ENCODE results near the gene PTPA. TPM values are rescaled to one million over a fixed set of nuclear protein-coding genes. Genes with fewer than 3 reads are reported as not detected.

The PTPA gene
- total RNA-seq, 1 experiment from 2014 or later, result 182 TPM

GRCh38 chr9:129146441-129146941, 35.3 kb downstream of the PTPA start:
- no peak for TF ChIP-seq EZH2 (IDR thresholded peaks at IDR 0.05; ENCODE audit: low read depth)
- TF ChIP-seq CTCF (conservative IDR thresholded peaks at IDR 0.05), result no peak
- Histone ChIP-seq H3K79me2 (ENCODE audit: low read depth) (peaks cover 11% of the 10 kb centered on the region), H3K4me3 (no peak overlapping the region), H3F3A (ENCODE audit: insufficient read depth, low read depth) (peaks cover 27% of the 10 kb centered on the region; the same call in 1 of the 2 replicates), H3K27me3 (ENCODE audit: insufficient read depth, low read depth) (no peaks in the 10 kb centered on the region), H3K4me2 (no peak overlapping the region), H2AFZ (no peak overlapping the region), H3K9me2 (ENCODE audit: insufficient read depth) (no peaks in the 10 kb centered on the region), H3K27ac (peak overlapping the region; percentile 33), H3K36me3 (ENCODE audit: low read depth) (0 out of 2 replicates have a peak, but pooled peaks cover 5% of the 10 kb centered on the region), H4K20me1 (ENCODE audit: insufficient read depth) (no peaks in the 10 kb centered on the region), H3K9me3 (ENCODE audit: insufficient read depth, low read depth) (no peaks in the 10 kb centered on the region), H3K4me1 (replicated peaks; ENCODE audit: insufficient read depth) (peaks cover 32% of the 10 kb centered on the region)
- intact Hi-C loops (cut with micrococcal nuclease; ENCODE audit: unreplicated experiment), result no loop called here
- POLR2A ChIA-PET (ENCODE audit: unreplicated experiment), result interaction anchor here (0.6 to 1.1 kb wide), 3 partner anchors 234 to 479 kb away, joined by 3 to 9 read pairs (median 3); no protein-coding TSS in a partner anchor
- no TSS peak for BruUV-seq (replicated peaks)
- DNase-seq, result peak in 1 of 2 experiments; percentile 39
- CTCF ChIA-PET, result interaction anchor here (0.6 to 0.9 kb wide), 2 partner anchors 20 to 129 kb away, joined by 3 to 5 read pairs; no protein-coding TSS in a partner anchor

- peaks cover 14% of the 10 kb centered on the region for H3K4me1 ChIP-seq (replicated peaks; ENCODE audit: insufficient read depth)
- H3F3A ChIP-seq (ENCODE audit: insufficient read depth, low read depth), result peaks cover 18% of the 10 kb centered on the region; the same call in 1 of the 2 replicates
- no peaks in the 10 kb centered on the region for H3K9me3 ChIP-seq (ENCODE audit: insufficient read depth, low read depth)
- H3K4me2 ChIP-seq, result no peak overlapping the region
- no TSS peak for BruUV-seq (replicated peaks)
- no peak overlapping the region for H2AFZ ChIP-seq
- H3K36me3 ChIP-seq (ENCODE audit: low read depth), result no peaks in the 10 kb centered on the region
- no peak for DNase-seq
- H3K79me2 ChIP-seq (ENCODE audit: low read depth), result no peaks in the 10 kb centered on the region
- intact Hi-C loops (cut with micrococcal nuclease; ENCODE audit: unreplicated experiment), result no loop called here
- POLR2A ChIA-PET (ENCODE audit: unreplicated experiment), result interaction anchor here (0.6 to 0.7 kb wide), 2 partner anchors 29 to 35 kb away, joined by 5 to 7 read pairs; partner anchors contain the start of gene IER5L
- H3K9me2 ChIP-seq (ENCODE audit: insufficient read depth), result no peaks in the 10 kb centered on the region
- no peak for TF ChIP-seq CTCF (conservative IDR thresholded peaks at IDR 0.05)
- TF ChIP-seq EZH2 (IDR thresholded peaks at IDR 0.05; ENCODE audit: low read depth), result no peak
- H3K4me3 ChIP-seq, result no peak overlapping the region
- no peaks in the 10 kb centered on the region for H4K20me1 ChIP-seq (ENCODE audit: insufficient read depth)
- no peak overlapping the region for H3K27ac ChIP-seq
- no peaks in the 10 kb centered on the region for H3K27me3 ChIP-seq (ENCODE audit: insufficient read depth, low read depth)
- CTCF ChIA-PET, result no interaction called here
Observed at GRCh38 chr9:129148463-129149204, 37.4 kb downstream of the PTPA start.

- H3K79me2 ChIP-seq (ENCODE audit: low read depth), result no peaks in the 10 kb centered on the region
- H3K9me3 ChIP-seq (ENCODE audit: insufficient read depth, low read depth), result no peaks in the 10 kb centered on the region
- intact Hi-C loops (cut with micrococcal nuclease; ENCODE audit: unreplicated experiment), result no loop called here
- H3K9me2 ChIP-seq (ENCODE audit: insufficient read depth), result no peaks in the 10 kb centered on the region
- DNase-seq, result no peak
- H3K36me3 ChIP-seq (ENCODE audit: low read depth), result no peaks in the 10 kb centered on the region
- no peak for TF ChIP-seq CTCF (conservative IDR thresholded peaks at IDR 0.05)
- no peak overlapping the region for H3K4me3 ChIP-seq
- peaks cover 14% of the 10 kb centered on the region for H3K4me1 ChIP-seq (replicated peaks; ENCODE audit: insufficient read depth)
- H3F3A ChIP-seq (ENCODE audit: insufficient read depth, low read depth), result peaks cover 12% of the 10 kb centered on the region; the same call in 1 of the 2 replicates
- H3K4me2 ChIP-seq, result no peak overlapping the region
- H3K27ac ChIP-seq, result no peak overlapping the region
- H4K20me1 ChIP-seq (ENCODE audit: insufficient read depth), result no peaks in the 10 kb centered on the region
- ChIA-PET CTCF (no interaction called here), POLR2A (ENCODE audit: unreplicated experiment) (interaction anchor here (0.7 kb wide), 1 partner anchor 28 kb away, joined by 5 read pairs; the partner anchor contains the start of gene IER5L)
- H3K27me3 ChIP-seq (ENCODE audit: insufficient read depth, low read depth), result no peaks in the 10 kb centered on the region
- no peak overlapping the region for H2AFZ ChIP-seq
- no TSS peak for BruUV-seq (replicated peaks)
Observed at GRCh38 chr9:129149442-129149841, 38.2 kb downstream of the PTPA start.

Measured in PC-9 (cell line).